ENCODE results near the gene INTS4. TPM values are rescaled to one million over a fixed set of nuclear protein-coding genes. Genes with fewer than 3 reads are reported as not detected.
"Not testable (repeated sequence)": the region's sequence is repeated elsewhere in the genome, so short reads cannot be mapped to it uniquely, and the experiment has no call there.

The INTS4 gene
- total and polyA plus RNA-seq, 10 of the 15 experiments (the other 5 are each of a cell fraction or from before 2014, with no cell fraction given) = 20.2 to 50.5 (median 40.0) TPM

GRCh38 chr11:78014937-78015520 lies 20.6 kb upstream of the INTS4 start:
- TF ChIP-seq ZNF687 (IDR thresholded peaks at IDR 0.05) (peak; percentile 87), BHLHE40 (IDR thresholded peaks at IDR 0.05; ENCODE audit: borderline replicate concordance in 1 of 2, low read depth in 2 of 2, low read length in 1 of 2) (peak in 1 of 2 experiments; percentile 41; a peak in 1 of 4 replicates)
- H3K4me2 ChIP-seq (ENCODE audit: control insufficient read depth, insufficient read depth); H3K9me3 ChIP-seq (replicated peaks; ENCODE audit: control insufficient read depth, insufficient read depth, low read length); RAD21 ChIA-PET (ENCODE audit: unreplicated experiment); FAIRE-seq; BruUV-seq (replicated peaks); H2AFZ ChIP-seq (ENCODE audit: control insufficient read depth, low read depth, low read length); in situ Hi-C loops (cut with MboI); H3K27ac ChIP-seq (ENCODE audit: control insufficient read depth, insufficient read depth); H3K4me3 ChIP-seq; H3K4me1 ChIP-seq (ENCODE audit: control insufficient read depth, insufficient read depth, low read length); H4K20me1 ChIP-seq (ENCODE audit: control insufficient read depth, insufficient read depth); intact Hi-C loops (cut with micrococcal nuclease; ENCODE audit: unreplicated experiment); H3K36me3 ChIP-seq (ENCODE audit: control insufficient read depth in 2 of 2, insufficient read depth in 2 of 2, low read length in 1 of 2); H3K79me2 ChIP-seq (ENCODE audit: control insufficient read depth, insufficient read depth, low read length); POLR2A ChIA-PET; H3K27me3 ChIP-seq (replicated peaks in 1 of 2; ENCODE audit: control insufficient read depth in 2 of 2, insufficient read depth in 2 of 2, low read length in 1 of 2); DNase-seq (ENCODE audit: low read depth, low spot score); H3K9ac ChIP-seq (ENCODE audit: control insufficient read depth, insufficient read depth, low read length): not testable (repeated sequence)
- WGBS (ENCODE audit: insufficient coverage, insufficient replicate concordance, low lambda C conversion rate, missing lambda C conversion rate) = 38% methylated on average over 6 of the region's 6 CpGs
- ChIA-PET CTCF (interaction anchor here (1.0 to 1.4 kb wide), 2 partner anchors 30 to 413 kb away, joined by 3 to 6 read pairs; no protein-coding TSS in a partner anchor), SMC1A (ENCODE audit: uncharacterized antibody, unreplicated experiment) (interaction anchor here (0.9 to 2.6 kb wide), 2 partner anchors 20 to 22 kb away, joined by 3 to 6 read pairs; partner anchors contain the start of gene INTS4)
- ATAC-seq = peak; percentile 34; the same call in 2 of the 3 replicates

Measured in GM12878 (cell line).